Ectodermal cell (in vitro differentiated cells): ENCODE results near the gene CD302.

Experiments used
- H3K27ac ChIP-seq: 2 replicates; pipeline ENCODE4 v1.7.0; 2013; ENCODE audit warnings: mild to moderate bottlenecking, low read depth, low read length; ENCODE audit not compliant: insufficient read depth, poor library complexity, severe bottlenecking
- H3K27me3 ChIP-seq: 2 replicates; pipeline ENCODE4 v1.7.0; 2013; ENCODE audit warnings: mild to moderate bottlenecking, low read length; ENCODE audit not compliant: insufficient read depth, control insufficient read depth, poor library complexity, severe bottlenecking
- H3K36me3 ChIP-seq: one replicate; pipeline ENCODE4 v1.7.0; 2013; ENCODE audit warnings: low read length; ENCODE audit not compliant: control insufficient read depth, insufficient read depth
- H3K4me1 ChIP-seq: one replicate; pipeline ENCODE4 v1.7.0; 2013; ENCODE audit warnings: low read length; ENCODE audit not compliant: control insufficient read depth, insufficient read depth
- H3K4me3 ChIP-seq: 2 replicates; pipeline ENCODE4 v1.7.0; 2013; ENCODE audit warnings: low read depth, low read length, control low read depth; ENCODE audit not compliant: insufficient read depth
- H3K9me3 ChIP-seq: 2 replicates; pipeline ENCODE4 v1.7.0; 2013; ENCODE audit warnings: mild to moderate bottlenecking, low read length, moderate library complexity; ENCODE audit not compliant: control insufficient read depth
- WGBS, 2 experiments: methylation state at CpG; one replicate each; pipeline ENCODE4 v1.1.7; 2013; ENCODE audit warnings: missing lambda C conversion rate in 2 of 2; 5-methylcytosine and 5-hydroxymethylcytosine counted together

The CD302 gene

DNA sequence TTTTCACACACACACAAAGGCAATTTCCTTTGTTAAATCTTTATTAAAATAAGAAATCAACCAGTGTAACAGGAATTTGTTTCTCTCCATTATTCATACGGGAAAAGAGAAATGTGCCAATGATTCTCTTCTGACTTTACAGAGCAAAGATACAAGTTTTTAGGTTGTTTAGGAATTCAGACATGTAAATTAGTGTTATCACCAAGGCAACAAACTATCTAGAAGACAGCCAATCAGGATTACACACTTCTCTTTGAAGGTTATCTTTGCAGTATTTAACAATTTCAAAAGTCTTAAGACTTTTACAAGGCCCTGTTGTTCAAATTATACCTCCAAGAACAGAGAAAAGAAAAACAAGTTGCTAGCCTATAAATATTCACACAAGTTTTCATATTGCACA, 14.5 kb downstream of the CD302 start:
- H3K36me3 ChIP-seq: no peaks in the 10 kb centered on the region
- H3K27me3 ChIP-seq: no peaks in the 10 kb centered on the region
- no peak overlapping the region for H3K4me3 ChIP-seq
- no peaks in the 10 kb centered on the region for H3K9me3 ChIP-seq
- H3K4me1 ChIP-seq: no peaks in the 10 kb centered on the region
- no peak overlapping the region for H3K27ac ChIP-seq
- 100% methylated on average over 1 of the region's 1 CpG; no CpG with 5 or more reads in 1 of the 2 experiments for WGBS, 2 experiments

DNA sequence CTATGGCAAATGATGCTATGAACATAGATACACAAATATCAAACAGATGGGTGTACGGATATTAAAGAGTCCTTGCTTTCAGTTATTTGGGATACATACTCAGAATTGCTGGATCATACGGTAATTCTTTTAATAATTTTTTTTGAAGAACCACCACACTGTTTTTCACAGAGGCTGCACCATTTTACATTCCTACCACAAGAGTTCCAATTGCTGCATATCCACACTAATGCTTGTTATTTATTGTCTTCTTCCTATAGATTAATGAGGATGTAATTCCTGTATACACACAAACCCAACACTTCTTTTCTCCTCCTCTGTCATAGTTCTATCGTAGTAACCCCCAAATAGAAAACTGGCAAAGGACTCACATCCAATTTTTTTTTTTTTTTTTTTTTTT, 21.7 kb downstream of the CD302 start:
- Histone ChIP-seq H3K27ac (no peak overlapping the region), H3K4me1 (no peaks in the 10 kb centered on the region), H3K36me3 (no peaks in the 10 kb centered on the region), H3K9me3 (no peaks in the 10 kb centered on the region), H3K4me3 (no peak overlapping the region), H3K27me3 (no peaks in the 10 kb centered on the region)
- WGBS, 2 experiments: 91 to 94% methylated on average over 2 to 3 of the region's 3 CpGs

DNA sequence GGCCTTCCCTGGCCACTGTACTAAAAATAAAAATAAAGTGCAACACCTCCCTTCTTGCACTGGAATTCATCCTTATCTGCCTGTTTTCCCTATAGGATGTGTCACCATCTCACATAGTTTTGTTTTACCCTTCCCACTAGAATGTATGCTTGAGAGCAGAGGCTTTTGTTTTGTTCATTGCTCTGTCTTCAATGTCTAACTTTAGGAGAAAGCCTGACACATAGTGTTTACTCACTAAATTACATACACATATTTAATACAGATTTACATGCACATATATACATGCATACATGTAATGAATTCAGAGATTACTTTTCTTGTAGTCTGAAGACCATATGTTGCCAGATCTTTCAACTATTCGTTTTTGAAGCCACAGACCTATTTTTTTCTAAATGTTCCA, 23.0 kb downstream of the CD302 start:
- H3K27ac ChIP-seq: no peak overlapping the region
- H3K27me3 ChIP-seq: no peaks in the 10 kb centered on the region
- H3K36me3 ChIP-seq: no peaks in the 10 kb centered on the region
- H3K4me3 ChIP-seq: no peak overlapping the region
- H3K9me3 ChIP-seq: no peaks in the 10 kb centered on the region
- 100% methylated on average over 1 of the region's 1 CpG for WGBS, 2 experiments
- no peaks in the 10 kb centered on the region for H3K4me1 ChIP-seq

DNA sequence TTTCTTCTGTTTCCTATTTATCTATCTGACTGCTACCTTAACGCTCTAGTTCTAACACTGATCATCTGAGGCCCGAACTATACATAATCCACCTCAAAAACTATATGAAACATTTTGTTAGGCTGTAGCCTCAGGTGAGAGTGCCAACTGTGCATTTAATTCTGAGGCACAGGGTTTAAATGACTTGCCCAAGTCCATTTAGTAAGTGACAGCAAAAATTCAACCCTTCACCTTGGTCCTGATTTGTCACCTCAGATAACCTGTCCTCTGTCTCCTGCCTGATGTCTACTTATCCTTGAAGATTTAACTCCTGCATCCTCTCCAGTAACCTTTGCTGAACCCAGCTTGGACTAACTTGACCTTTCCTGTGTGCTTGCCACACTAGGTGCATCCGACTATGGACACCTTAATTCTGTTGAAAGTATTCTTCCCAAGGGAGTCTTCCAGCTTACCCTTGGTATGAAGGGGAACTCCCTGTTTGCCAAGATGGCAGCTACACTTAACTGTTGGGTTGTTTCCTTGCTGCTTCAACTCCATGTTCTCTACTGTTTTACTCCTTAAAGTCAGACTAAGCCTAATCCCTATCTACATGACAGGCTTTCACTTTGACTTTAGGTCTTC, 23.5 kb downstream of the CD302 start:
- no peaks in the 10 kb centered on the region for H3K4me1 ChIP-seq
- no peak overlapping the region for H3K27ac ChIP-seq
- no peaks in the 10 kb centered on the region for H3K9me3 ChIP-seq
- H3K4me3 ChIP-seq: no peak overlapping the region
- H3K27me3 ChIP-seq: no peaks in the 10 kb centered on the region
- WGBS, 2 experiments: 62 to 64% methylated on average over 3 of the region's 3 CpGs
- H3K36me3 ChIP-seq: no peaks in the 10 kb centered on the region

DNA sequence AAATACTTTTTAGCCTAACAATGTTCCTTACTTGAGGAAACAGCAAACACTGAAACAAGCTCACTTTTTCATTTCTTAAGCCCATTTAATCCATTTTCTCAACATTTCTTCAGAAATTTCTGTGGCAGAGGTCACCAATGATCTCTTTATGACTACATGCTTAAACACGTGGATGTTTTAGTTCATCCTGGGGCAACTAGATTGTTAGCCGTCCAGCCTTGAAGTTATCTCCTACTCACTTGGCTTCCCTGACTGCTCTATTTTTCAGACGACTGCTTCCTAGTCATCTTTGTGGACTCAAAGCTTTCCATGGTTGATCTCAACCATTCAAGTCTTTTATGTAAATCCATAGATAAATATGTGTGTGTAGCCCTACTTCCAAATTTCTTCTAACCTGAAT, 24.1 kb downstream of the CD302 start:
- no peaks in the 10 kb centered on the region for H3K4me1 ChIP-seq
- no peaks in the 10 kb centered on the region for H3K36me3 ChIP-seq
- 89 to 94% methylated on average over 3 of the region's 3 CpGs for WGBS, 2 experiments
- no peaks in the 10 kb centered on the region for H3K9me3 ChIP-seq
- no peak overlapping the region for H3K4me3 ChIP-seq
- H3K27ac ChIP-seq: no peak overlapping the region
- no peaks in the 10 kb centered on the region for H3K27me3 ChIP-seq

DNA sequence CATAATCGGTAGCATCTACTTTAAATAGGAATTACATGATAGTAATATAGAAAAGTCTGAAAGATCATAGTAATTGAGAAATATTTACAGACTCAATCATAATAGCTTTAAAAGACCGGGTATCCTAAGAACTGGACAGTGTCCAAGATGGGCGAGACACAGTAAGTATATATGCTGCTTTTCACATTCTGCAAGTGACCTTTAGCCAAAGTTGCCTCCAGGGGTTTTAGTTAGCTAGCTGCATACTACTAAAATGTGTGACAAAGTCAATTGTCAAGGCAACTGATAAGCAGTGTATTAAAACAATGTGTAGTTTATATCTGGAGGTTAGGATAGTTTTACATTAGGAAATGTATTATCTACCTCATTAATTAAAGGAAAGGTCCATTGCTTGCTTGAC, 24.6 kb downstream of the CD302 start:
- no peaks in the 10 kb centered on the region for H3K27me3 ChIP-seq
- H3K4me3 ChIP-seq: no peak overlapping the region
- H3K27ac ChIP-seq: no peak overlapping the region
- no peaks in the 10 kb centered on the region for H3K4me1 ChIP-seq
- no peaks in the 10 kb centered on the region for H3K9me3 ChIP-seq
- WGBS, 2 experiments: 96% methylated on average over 2 of the region's 3 CpGs
- no peaks in the 10 kb centered on the region for H3K36me3 ChIP-seq

DNA sequence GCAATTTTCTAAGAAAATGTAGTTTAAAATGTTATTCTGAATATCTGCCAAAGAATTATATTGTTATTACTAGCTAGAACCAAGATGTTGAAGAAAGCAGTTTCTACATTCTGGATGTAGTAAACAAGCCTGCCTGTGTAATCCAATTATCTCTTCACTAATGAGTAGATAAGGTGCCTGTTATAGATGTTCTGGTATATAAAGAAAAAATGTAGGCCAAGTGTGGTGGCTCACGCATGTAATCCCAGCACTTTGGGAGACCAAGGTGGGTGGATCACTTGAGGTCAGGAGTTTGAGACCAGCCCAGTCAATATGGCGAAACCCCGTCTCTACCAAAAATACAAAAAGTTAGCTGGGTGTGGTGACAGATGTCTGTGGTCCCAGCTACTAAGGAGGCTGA, 28.9 kb downstream of the CD302 start:
- Histone ChIP-seq H3K4me3 (no peak overlapping the region), H3K4me1 (no peaks in the 10 kb centered on the region), H3K36me3 (peaks cover 14% of the 10 kb centered on the region), H3K27me3 (no peaks in the 10 kb centered on the region), H3K9me3 (no peaks in the 10 kb centered on the region), H3K27ac (no peak overlapping the region)
- WGBS, 2 experiments: 93 to 94% methylated on average over 3 of the region's 3 CpGs

DNA sequence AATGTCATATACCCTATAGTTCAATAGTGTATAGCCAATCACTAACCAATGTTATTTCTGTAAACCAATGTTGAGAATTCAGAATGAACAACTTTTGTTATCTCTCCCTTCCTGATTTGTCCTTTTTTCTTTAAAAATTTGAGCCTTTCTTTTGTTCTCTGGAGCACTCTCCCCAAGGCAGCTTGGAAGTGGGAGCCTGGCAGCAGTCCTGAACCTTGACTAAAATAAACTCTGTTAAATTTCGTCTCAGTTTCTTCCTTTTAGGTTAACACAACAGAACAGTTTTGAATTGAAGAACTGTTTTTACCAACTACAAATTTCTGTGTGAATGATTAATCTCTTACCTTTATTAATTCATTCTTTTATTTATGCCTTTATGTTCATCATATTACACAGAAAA, 35.9 kb downstream of the CD302 start:
- no peaks in the 10 kb centered on the region for H3K9me3 ChIP-seq

DNA sequence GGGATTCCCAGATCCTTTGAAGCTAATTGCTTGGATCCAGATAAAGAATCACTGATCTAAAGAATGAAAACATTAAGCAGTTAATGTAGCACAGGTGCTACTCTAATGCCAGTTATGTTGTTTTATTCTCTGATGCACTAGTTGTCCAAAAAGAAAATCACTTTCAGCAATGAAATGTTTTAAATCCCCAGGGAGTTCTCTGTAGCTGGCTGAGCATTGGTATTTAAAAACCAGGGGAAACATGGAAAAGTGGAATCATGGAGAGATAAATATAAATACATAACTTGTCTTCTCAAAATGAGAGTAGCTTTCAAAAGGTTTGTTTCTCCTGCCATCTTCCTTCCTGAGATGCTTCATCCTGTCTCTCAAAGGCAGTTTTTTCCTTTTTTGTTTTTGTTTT, 37.7 kb downstream of the CD302 start:
- no peaks in the 10 kb centered on the region for H3K9me3 ChIP-seq
- H3K4me1 ChIP-seq: no peaks in the 10 kb centered on the region
- no peaks in the 10 kb centered on the region for H3K27me3 ChIP-seq
- H3K4me3 ChIP-seq: no peak overlapping the region
- no peak overlapping the region for H3K27ac ChIP-seq
- peaks cover 46% of the 10 kb centered on the region for H3K36me3 ChIP-seq

More for the DNA sequence above, 35.9 kb downstream of the CD302 start:
- H3K4me3 ChIP-seq: no peak overlapping the region
- 86 to 95% methylated on average over 1 of the region's 1 CpG for WGBS, 2 experiments
- H3K27ac ChIP-seq: no peak overlapping the region
- no peaks in the 10 kb centered on the region for H3K4me1 ChIP-seq
- H3K36me3 ChIP-seq: peaks cover 46% of the 10 kb centered on the region
- H3K27me3 ChIP-seq: no peaks in the 10 kb centered on the region

DNA sequence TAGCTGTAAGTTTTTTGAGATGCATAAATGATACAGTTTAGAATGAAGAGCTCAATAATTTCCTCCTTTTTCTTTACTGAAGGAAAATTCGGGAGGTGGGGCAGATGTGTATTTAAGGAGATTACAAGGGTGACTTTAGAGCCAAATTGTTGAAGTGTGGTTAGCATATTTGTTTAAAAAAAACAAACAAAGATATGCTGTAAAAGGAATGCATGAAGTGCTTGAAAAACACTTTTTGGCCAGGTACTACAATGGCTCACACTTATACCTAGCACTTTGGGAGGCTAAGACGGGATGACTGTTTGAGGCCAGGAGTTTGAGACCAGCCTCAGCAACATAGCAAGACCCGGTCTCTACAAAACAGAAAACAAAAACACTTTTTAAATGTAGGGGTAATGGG, 38.4 kb downstream of the CD302 start:
- H3K36me3 ChIP-seq: peaks cover 41% of the 10 kb centered on the region
- WGBS, 2 experiments: 88 to 100% methylated on average over 2 to 3 of the region's 3 CpGs

DNA sequence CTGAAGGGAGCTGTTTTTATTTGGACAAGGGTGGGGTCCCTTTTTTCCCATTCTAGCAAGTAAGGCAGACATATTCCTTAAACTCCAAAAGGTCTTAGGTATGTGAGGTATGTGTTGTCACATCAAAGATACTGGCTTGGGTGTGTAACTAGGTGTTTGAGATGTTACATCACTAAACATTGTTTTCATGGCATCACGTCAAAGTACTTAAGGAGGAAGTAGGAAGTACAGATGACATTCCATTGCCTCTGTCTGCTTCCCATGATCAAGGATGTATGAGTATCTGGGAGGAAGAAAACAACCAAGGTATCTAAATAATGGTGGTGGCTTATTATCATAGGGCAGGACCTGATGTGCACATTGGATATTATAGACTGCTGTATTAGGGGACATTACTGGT, 39.3 kb downstream of the CD302 start:
- WGBS, 2 experiments: 88 to 90% methylated on average over 1 of the region's 1 CpG
- peaks cover 45% of the 10 kb centered on the region for H3K36me3 ChIP-seq
- H3K27me3 ChIP-seq: no peaks in the 10 kb centered on the region
- H3K4me3 ChIP-seq: no peak overlapping the region
- no peaks in the 10 kb centered on the region for H3K9me3 ChIP-seq
- no peak overlapping the region for H3K27ac ChIP-seq
- no peaks in the 10 kb centered on the region for H3K4me1 ChIP-seq

More for the DNA sequence above, 38.4 kb downstream of the CD302 start:
- H3K27me3 ChIP-seq: no peaks in the 10 kb centered on the region
- no peak overlapping the region for H3K27ac ChIP-seq
- no peaks in the 10 kb centered on the region for H3K9me3 ChIP-seq
- H3K4me3 ChIP-seq: no peak overlapping the region
- H3K4me1 ChIP-seq: no peaks in the 10 kb centered on the region
